NCI-H446 (cell line): ENCODE results near the gene MAGED1.
"Not testable (repeated sequence)": the region's sequence is repeated elsewhere in the genome, so short reads cannot be mapped to it uniquely, and the experiment has no call there.

ENCODE experiments used
- DNase-seq, 2 experiments: peaks; one replicate each; lab custom pipeline; 2025; lab: John Stamatoyannopoulos, UW

Gene MAGED1

GRCh38 chrX:51896626-51897025 is 3.2 kb downstream of the MAGED1 start:
- DNase-seq, result no peak

DNA sequence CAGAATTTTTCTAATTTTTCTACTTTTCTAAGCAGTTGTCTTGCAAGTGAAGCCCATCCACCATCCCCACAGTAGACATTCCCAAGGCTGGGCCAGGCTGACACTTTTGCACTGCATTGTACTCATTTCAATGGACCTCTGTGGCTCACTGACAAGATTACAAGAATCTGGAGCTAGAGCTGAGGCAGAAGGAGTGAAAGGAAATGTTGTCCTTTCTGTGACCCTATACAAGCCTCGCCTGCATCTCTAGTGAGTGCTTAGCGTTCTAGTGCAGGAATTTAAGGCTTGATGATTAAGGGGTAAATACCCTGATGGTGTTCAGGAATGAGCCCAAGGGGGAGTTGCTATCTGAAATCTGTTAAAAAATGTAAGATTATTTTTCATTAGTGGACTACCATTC is 6.3 kb downstream of the MAGED1 start:
- no peak for DNase-seq

GRCh38 chrX:51902510-51903050 is 9.2 kb downstream of the MAGED1 start:
- DNase-seq, result no peak

GRCh38 chrX:51905152-51905551 is 11.7 kb downstream of the MAGED1 start:
- not testable (repeated sequence) for DNase-seq

GRCh38 chrX:51905711-51906110 is 12.3 kb downstream of the MAGED1 start:
- no peak for DNase-seq

- no peak for DNase-seq
Measured at GRCh38 chrX:51917604-51918003, 24.2 kb downstream of the MAGED1 start.

DNA sequence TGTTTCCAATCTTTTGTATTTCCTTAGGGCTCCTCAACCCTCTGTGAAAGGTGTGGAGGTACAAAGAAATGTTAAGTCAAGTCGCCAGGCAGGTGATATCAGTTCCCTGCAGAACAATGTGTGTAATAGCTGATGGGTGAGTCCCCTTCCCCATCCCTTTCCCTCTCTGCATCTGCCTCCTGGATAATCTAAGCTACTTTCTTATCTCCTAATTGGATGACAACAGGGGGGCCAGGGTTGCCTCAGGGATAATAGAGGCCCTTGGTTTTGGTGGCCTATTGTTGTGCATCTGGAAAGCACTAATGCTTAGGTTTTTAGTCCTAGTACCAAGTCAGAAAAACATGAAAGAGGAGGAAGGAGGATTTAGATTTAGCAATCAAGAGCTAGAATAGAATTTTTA is 29.1 kb downstream of the MAGED1 start:
- no peak for DNase-seq

GRCh38 chrX:51931566-51932150 is 38.2 kb downstream of the MAGED1 start:
- DNase-seq, result no peak
